Myocyte (in vitro differentiated cells): ENCODE measurements around the gene SENP2. TPM values are rescaled to one million over a fixed set of nuclear protein-coding genes. Genes with fewer than 3 reads are reported as not detected.
"Not testable (repeated sequence)": the region's sequence is repeated elsewhere in the genome, so short reads cannot be mapped to it uniquely, and the experiment has no call there.

Experiments used
- DNase-seq: peaks from one replicate; pipeline ENCODE4 v3.0.0-alpha.2; 2012; ENCODE audit warnings: low read depth
- total RNA-seq: library from RNA; depleted of rRNA; stranded (reverse); fragments of >200 nt; gene quantifications from 2 replicates; pipeline ENCODE4 v1.2.3, GENCODE V29; 2014

Gene SENP2
- total RNA-seq, 1 donor from 2014 or later: 47.0 TPM

DNA sequence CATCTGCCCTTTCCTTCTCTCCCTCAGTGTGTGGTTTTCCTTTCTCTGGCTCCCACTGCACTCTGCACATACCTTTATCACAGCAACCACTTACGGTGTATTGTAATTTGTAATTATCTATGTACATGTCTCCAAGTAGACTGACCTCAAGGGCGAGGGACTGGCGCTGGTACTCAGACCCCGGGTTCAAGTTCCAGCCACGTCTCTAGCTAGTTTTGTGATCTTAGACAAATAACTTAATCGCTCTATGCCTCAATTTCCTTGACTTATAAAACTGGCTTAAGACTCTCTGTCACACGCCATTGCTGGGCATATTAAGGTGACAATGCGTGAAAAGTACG is 607 bp upstream of the SENP2 start:
- DNase-seq: no peak

DNA sequence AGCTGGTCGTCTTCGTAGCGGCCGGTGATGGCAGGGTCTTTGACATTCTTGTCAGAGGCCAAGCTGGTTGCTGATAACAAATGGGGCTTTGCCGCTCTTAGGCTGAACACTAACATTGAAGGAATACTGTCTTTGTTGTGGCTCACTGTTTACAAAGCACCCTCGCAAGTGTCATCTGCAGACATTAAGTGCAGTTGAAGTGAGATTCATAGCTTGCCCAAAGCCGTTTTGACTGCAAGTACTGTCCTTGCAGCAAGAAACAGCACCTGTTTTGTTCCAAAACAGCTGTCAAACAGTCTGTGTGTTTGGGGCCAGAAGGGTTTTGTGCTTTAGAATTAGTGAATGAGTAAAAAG is 568 bp downstream of the SENP2 start:
- peak; percentile 45 for DNase-seq

DNA sequence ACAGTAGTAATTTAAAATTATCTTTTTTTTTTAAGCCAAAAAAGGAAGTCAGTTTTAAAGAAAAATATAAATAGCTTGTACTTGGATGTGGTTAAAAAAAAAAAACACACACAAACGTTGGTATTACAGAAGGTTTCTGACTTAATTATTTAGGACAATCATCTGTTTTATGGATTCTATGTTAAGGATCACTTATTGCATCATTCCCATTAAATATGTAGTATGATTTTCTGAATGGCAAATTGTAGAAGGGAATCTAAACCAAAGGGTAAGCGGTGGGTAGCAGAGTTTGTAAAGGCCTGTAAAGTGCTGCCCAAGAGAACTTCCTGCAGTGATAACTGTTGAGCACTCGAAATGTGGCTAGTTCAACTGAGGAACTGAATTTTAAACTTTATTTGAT is 8.0 kb downstream of the SENP2 start:
- DNase-seq: no peak

DNA sequence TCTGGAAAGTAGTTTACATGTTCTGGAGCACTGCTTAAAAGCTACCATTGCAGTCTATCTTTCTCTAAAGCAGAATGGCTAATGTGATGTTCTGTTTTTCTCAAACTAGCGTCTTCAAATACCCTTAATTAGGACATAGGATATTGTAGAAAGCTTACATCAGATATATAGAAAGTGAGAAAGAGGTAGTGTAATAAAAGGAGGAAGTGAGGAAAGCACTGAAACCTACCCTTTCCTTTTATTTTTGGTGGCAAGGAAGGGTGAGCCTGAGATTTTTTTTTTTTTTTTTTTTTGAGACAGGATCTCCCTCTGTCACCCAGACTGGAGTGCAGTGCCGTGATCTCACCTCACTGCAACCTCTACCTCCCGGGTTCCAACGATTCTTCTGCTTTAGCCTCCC is 9.4 kb downstream of the SENP2 start:
- DNase-seq: no peak

DNA sequence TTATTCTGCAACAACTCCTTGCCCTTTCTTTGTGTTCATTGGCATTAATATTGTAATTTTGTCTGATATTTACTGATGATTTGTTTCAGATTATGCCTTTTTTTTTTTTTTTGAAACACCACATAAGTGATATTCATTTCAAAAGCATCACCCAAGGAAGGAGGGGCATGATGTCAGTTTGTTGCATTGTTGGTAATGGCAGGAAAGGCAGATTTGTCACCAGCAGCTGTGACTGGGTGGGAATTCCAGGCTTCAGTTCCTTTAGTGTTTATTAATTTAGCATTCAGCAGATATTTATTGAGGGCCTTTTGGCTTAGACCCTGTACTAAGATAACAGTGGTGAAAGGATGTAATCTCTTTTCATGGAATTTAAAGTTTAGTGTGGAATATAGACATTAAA is 19.5 kb downstream of the SENP2 start:
- DNase-seq: peak; percentile 9

DNA sequence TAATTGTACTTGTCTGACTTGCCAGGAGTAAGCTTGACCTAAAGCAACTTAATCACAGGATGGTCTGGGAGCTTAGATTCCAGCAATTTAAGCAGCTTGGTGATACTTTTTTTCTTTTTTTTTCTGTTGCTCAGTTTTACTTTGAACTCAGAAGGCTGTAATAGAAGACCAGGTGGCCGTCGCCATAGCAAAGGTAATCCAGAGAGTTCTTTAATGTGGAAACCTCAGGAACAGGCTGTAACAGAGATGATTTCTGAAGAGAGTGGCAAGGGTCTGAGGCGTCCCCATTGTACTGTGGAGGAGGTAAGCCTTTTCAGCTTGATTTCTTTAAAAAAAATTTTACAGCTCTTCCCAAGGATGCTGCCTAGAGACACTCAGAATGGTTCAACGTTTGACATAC is 20.1 kb downstream of the SENP2 start:
- DNase-seq: no peak

DNA sequence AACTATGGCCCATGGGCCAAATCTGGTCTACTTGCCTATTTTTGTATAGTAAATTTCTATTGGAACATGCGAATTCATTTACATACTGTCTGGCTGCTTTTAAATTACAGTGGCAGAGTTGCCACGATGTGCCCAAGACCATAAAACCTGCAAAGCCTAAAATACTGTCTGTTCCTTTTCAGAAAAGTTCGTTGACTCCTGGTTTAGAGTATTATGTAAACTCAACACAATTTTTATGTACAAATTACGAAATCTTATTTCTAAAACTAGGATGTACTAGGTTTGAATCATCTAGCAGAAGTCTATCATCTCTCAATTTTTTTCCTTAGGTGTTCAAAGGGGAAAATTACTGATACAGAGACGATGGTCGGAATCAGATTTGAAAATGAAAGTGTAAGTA is 26.9 kb downstream of the SENP2 start:
- DNase-seq: no peak

DNA sequence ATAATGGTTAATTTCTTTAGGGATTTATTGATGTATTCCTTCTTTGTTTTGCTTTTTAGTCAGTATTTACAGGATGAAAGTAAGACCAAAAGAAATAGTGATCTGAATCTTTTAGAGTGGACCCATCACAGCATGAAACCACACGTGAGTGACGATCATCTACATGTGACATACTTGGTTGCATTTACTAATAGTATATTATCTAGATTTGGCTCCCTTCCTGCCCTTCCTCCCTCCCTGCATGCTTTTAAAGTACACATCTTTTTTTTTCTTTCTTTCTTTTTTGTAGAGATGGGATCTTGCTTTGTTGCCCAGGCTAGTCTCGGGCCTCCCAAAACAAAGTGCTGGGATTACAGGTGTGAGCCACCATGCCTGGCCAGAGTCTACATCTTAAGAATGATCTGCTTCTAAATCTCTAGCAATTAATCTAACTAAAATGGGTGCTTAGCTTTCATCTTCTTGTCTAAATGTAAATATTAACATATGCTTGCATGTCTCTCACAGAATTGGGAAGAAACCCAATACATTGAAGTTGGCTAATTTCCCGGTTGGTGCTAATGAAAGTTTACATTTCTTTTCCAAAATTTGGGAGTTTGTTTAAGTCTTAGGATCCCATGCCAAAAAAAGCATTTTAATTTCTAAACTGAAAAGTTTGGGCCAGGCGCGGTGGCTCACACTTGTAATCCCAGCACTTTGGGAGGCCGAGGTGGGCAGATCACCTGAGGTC is 38.0 kb downstream of the SENP2 start:
- no peak for DNase-seq

DNA sequence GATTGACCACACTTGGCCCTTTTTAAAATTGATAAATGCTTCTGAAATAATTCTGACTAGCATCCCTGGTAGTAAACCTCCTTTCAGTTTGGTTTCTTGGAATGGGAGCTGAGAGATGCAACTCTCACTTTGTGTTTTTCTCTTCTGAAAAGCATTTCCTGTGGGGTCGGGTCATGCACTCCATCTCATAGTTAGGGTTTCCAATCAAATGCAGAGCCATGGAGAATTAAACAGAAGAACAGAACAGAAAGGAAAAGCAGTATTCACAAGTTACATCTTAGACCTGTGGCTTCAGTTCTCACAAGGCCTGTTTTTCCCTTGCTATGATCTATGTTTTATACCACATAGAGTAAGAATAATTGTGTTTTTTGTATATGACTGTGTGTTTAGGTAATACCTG is 39.7 kb downstream of the SENP2 start:
- DNase-seq: no peak

DNA sequence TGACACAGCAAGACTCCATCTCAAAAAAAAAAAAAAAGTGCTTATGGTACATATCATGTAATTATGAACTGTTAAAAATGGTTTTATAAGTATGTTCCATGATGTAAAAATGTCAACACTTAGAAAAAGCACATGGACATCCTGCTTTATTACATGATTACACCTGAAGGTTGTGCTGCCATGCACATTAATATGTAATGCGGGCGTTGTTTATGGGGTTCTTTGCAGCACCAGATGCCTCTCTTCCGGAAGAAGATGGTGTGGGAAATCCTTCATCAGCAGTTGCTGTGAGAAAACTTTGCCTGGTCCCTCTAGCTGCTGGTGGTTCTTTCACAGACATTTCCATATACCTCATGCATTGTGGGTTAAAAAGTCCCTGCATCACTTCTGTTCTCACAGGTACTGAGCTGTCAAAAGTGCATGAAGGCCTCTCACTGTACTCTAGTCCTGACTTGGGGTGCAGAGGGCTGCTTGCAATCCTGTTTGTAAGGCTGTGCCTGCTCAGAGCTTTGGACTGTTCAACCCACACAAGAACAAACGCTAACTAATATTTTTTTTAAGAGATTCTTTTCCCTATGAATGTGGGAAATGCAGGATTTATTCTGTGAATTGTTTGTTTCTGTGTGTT is 43.6 kb downstream of the SENP2 start:
- no peak for DNase-seq

DNA sequence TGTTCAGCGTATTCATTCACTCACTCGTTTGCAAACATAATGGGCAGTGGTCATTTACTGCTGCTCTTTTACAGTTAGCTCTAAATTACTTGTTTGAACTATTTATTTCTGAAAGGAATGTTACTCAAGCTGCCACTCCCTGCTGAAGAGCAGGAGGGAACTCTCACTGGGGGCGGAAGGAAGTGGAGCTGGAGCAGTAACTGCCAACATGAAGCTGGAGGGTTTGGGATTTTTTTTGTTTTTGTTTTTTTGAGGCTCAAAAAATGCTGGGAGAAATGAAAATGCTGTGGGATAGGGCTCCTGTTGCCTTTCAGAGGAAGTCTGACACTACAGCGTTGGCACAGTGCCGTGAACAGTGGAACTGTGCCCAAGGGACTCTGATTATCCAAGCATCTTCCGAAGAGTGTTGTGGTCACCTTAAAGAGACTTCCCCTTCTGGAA is 44.1 kb downstream of the SENP2 start:
- DNase-seq: peak; percentile 75

DNA sequence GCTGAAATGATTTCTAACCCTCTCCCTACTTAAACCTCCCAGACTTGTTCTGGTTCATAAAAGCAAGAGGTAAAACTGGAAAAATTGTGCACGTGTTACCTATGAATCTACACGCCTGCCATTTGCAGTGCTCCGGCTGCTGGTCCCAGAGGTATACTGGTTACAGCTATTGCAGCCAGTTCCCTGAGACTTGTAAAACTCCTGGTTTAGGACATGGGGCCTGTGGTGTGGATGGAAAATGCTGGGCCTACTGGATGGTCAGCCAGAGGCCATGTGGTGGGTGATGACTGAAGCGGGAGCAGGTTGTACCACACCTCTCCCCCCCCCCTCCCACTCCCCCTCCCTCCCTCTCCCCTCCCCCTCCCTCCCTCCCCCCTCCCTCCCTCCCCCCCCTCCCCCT is 45.0 kb downstream of the SENP2 start:
- no peak for DNase-seq

DNA sequence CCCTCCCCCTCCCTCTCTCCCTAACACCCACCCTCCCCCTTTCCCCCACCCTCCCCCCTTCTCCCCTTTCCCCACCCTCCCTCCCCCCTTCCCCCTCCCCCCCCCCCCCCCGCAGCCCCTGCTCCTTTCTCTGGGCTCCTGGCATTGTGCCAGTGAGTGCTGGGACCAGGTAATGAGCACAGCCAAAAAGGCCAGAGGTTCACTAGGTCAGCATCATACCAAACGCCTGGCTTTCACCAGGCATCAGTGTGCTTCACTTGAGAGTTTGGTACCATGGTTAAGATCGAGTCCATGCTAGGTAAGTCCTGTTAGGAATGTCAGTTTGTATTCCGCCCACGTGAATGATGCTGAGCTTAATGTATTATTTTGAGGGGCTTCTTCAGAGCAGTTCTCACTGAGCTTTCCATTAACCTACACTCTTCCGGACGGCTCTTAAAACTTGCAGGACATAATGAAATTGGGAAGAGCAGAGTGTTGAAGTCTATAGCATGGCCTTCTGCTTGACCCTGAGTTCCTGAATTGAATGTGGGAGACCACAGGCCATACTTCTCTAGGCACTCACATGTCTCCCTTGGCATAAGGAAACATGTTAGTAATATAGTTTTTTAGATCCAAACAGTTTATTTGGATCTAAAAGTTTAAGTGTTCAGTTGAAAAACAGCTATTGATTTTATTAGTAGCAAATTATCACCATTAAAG is 45.6 kb downstream of the SENP2 start:
- DNase-seq: no peak

DNA sequence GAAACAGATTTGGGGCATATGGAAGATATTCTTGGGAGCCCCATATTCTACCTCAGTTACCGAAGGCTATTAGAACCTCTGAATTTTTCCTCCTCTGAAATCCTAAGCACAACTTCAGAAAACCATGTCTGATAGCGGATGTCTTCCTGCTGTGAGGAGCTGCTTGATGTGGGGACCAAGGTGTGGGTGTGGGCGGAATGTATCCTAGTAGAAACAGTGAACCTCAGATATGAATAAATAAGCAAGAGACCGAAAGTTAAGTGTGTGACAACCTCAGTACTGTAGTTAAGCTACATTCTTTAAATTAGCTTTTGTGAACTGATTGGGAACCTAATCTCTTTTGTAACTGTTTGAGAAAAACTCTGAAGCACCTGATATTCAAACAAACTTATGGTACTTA is 46.9 kb downstream of the SENP2 start:
- DNase-seq: no peak

DNA sequence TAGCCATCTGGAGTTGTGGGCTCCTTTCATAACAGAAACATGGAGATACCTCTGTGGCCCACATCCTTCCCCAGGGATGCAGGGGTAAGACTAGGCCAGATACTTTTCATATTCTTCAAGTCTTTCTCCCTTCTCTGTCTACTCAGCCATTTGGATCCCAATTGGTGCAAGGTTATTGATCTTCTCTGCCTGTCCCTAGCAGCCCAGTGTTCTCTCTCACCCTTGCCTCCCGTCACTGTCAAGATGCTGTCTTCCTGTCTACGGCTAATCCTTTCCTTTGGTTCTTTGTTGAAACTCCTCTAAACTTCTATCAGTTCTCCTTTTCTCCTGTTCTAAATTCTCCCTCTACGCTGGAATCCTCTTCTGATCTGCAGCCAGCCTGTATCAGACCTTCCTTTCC is 51.3 kb downstream of the SENP2 start:
- DNase-seq: no peak

DNA sequence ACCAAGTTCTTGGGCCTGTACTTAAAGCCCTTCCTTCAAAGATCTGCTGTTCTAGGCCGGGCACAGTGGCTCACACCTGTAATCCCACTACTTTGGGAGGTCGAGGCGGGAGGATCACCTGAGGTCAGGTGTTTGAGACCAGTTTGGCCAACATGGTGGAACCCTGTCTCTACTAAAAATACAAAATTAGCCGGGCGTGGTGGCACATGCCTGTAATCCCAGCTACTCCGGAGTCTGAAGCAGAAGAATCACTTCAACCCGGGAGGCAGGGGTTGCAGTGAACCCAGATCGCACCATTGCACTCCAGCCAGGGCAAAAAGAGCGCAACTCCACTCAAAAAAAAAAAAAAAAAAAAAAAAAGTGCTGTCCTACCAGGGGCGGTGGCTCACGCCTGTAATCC is 52.6 kb downstream of the SENP2 start:
- not testable (repeated sequence) for DNase-seq

DNA sequence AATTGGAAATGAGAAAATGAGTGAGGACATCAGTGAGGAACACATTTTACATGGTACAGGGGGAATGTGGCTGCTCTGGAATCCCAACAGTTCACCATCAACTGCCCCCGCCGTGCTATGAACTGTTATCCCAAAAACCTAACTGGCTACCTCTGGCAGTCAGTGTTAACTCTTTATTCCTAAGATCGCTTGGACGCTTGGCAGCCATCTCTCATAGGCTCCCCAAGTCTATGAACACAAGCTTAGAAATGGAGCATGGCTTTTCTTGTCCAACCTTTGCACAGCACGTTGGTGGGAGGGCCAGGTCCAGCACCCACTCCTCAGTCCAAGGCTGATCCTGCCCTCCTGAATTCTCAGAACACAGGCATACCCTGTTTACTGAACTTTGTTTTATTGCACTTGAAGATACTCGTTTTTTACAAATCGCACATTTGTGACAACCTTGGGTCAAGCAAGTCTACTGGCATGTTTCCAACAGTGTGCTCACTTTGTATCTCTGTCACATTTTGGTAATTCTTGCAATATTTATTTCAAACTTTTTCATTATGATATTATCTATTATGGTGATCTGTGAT is 53.6 kb downstream of the SENP2 start:
- no peak for DNase-seq

DNA sequence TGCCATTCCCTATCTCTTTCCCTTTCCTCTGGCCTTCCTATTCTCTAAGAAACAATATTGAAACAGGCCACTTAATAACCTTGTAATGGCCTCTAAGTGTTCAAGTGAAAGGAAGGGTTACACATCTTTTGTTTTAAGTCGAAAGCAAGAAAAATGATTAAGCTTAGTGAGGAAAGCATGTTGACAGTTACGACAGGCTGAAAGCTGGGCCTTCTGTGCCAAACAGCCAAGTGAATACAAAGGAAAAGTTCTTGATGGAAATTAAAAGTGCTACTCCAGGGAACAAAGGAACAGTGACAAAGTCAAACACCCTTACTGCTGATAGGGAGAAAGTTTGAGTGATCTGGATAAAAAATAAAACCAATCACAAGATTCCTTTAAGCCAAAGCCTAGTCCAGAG is 54.2 kb downstream of the SENP2 start:
- no peak for DNase-seq

DNA sequence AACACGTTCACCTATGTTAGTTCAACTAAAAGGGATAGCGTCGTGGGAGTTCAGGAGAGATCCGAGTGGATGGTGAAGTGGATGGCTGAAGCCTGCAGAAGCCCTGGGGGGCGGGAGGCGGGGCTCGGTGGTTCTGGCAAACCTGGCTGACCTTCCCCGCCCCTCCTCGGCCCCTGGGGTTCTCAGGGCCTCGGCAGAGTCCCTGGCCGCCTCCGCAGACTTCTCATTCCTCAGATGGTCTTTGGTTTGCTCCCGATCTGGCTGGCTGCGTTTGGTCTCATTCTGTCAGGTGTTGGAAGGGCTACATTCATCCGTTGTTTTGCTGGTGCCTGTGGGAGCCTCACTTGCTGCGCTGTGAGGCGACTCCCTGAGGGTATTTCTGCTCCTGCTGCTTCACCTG is 59.1 kb downstream of the SENP2 start:
- DNase-seq: not testable (repeated sequence)

DNA sequence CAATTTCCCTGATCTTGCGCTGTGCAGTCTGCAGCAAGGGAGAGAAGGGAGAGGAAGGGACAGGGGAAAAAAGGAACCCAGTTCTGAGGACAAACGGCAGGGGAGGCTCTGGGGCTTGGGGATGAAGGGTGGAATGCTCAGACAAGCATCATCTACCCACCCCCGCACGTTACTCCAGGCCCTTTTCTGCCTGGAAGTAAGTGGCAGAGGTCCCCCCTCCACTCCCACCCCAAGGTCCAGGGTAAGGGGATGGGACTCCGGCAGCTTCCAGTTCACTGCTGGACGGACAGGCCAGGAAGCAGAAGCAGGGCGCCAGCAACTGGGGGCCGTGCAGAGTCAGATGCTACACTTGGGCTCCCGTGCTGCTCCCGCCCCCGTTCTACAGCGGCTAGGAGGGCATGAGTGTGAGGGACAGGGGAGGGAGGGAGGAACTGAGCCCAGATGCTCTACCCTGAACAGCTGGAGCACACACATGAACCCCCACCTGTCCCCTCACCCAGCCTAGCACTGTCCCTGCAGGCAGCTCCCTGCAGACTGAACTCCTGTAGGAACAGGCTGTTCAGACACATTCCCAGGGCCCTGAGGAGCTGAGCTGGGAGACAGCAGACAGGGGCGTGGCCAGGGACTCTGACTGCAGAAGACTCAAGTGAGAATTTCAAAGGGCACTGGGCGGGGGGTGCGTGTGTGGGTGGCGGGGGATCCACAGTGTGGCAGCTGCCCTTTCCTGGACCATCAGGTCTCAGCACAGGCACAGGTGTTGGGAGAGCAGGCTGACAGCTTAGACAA is 59.7 kb downstream of the SENP2 start:
- no peak for DNase-seq

DNA sequence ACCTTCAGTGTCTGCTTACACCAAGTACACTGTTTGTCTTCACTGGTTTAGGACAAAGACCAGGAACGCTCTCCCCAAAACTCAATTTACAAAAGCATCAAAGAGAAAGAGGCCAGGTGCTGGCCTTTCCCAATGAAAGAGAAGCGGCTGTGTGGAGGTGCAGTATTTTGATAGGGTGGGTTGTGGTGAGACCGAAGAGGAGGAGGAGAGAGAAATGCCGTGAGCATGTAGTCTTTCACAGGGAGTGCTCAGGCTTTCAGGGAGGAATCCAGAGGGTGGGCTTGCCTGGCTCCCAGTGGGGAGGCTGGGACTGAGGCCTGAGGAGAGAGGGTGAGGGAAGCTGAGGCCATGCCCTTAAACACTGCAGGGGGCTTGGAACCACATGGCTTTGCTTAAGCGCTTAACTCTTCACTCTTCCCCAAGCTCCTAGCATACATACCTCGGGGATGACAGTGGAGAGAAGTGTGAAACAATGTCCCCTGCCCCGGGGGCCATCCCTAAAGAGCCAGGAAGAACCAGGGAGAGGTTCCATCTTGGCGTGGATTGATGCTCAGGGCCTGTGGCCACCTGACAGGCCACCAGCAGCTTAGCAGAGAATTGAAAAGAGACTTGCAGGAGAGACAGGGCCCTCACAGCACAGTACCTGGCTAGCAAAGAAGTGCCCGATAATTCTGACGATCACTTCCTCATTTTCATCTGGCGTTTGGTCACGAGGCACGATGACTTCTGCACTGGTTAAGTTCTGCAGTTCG is 60.5 kb downstream of the SENP2 start:
- no peak for DNase-seq
